NCI-H2107 treated with DMSO at 0.1 percent for 48 hours (cell line): Measurements from ENCODE around the gene ASPSCR1.
A peak's percentile ranks its signal among the peaks of the same experiment; 100 is the strongest.

Experiments
- DNase-seq: peaks from one replicate; lab custom pipeline; 2025; ENCODE audit not compliant: unreplicated experiment; lab: John Stamatoyannopoulos, UW

ASPSCR1 gene

GRCh38 chr17:82023447-82024241, 46.2 kb downstream of the ASPSCR1 start:
- DNase-seq, result no peak

DNA sequence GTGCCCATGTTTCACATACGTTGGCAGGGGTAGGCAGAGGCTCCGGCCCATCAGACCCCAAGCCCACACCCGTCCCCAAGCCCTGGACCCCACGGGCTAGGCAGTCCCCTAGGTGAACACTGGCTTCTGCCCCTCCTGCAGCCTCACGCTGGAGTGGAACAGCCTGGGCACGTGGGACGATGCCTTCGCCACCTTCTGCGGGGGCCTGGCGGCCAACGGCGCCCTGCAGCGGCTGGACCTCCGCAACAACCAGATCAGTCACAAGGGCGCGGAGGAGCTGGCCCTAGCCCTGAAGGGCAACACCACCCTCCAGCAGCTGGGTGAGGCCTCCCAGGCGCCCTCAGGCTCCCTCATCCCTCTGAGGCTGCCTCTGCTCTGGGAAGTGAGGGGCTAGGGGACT, 47.4 kb downstream of the ASPSCR1 start:
- no peak for DNase-seq

DNA sequence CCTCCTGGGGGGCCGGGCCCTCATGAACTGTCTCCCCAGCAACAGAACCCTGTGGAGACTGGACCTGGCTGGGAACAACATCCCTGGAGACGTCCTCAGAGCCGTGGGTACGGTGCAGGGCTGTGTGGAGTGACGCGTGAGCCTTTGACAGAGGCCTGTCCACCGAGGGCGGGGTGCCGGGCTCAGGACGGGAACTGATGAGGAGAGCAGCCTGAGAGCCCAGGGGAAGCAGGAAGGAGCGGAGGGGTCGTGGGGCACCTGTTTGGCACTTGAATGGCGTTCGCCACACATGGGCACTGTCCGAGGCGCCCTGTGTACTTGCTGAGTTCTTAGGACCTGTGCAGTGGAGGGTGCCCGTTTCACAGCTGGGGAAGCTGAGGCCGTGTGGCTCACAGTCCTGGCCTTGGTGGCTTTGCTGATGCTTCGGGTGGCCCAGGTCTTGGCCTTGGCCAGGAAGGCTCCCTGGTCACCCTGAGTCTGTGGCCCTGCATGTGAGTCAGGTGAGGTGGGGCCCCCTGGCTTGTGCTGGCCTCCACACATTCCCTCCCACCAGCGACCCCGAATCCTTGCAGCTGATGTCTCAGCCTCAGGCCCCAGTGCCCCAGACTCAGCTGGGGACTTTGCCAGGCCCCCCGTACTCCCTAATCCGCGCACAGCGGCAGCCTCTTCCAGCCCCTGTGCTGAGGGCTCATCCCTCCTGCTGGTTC, 48.1 kb downstream of the ASPSCR1 start:
- no peak for DNase-seq

DNA sequence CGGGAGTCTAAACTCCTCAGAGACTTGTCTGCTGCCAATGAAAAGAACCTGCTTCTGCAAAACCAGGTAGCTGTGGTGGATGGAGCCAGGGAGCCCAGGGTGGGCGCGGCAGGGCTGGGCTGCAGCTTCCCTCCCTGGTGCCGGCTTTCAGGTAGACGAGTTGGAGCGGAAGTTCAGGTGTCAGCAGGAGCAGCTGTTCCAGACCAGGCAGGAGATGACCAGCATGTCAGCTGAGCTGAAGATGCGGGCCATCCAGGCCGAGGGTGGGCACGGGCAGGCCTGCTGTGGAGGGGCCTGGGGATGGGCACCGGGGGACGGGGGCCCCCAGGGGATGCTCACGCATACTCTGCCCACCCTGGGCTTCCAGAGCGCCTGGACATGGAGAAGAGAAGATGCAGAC, 50.8 kb downstream of the ASPSCR1 start:
- no peak for DNase-seq

GRCh38 chr17:82028966-82029365, 51.5 kb downstream of the ASPSCR1 start:
- no peak for DNase-seq

DNA sequence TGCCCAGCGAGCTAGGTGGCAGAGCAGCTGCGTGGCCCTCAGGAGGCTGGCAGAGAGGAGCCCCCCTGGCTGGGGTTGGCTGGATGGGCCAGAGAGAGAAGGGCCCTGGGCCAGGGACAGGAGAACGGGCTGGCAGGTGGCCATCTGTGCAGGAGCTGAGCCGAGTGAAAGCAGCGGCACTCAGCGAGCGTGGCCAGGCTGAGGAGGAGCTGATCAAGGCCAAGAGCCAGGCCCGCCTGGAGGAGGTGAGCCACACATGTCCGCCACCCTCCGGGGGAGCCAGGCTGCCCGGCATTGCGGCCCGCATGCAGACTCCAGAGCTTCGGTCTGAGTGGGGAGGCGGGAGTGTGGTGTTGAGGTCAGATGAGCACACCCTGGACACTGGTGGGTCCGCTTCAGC, 52.0 kb downstream of the ASPSCR1 start:
- no peak for DNase-seq

DNA sequence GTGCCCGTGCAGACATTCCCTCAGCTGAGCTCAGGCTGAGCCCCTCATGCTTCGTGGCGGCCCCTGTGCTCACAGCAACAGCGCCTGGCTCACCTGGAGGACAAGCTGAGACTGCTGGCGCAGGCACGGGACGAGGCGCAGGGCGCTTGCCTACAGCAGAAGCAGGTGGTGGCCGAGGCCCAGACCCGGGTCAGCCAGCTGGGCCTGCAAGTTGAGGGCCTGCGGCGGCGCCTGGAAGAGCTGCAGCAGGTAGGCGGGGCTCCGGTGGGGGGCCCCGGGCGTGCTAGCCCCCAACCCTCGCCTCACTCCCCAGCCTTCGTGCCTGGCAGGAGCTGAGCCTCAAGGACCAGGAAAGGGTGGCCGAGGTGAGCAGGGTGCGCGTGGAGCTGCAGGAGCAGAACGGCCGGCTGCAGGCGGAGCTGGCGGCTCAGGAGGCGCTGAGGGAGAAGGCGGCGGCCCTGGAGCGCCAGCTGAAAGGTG, 52.6 kb downstream of the ASPSCR1 start:
- DNase-seq, result no peak

DNA sequence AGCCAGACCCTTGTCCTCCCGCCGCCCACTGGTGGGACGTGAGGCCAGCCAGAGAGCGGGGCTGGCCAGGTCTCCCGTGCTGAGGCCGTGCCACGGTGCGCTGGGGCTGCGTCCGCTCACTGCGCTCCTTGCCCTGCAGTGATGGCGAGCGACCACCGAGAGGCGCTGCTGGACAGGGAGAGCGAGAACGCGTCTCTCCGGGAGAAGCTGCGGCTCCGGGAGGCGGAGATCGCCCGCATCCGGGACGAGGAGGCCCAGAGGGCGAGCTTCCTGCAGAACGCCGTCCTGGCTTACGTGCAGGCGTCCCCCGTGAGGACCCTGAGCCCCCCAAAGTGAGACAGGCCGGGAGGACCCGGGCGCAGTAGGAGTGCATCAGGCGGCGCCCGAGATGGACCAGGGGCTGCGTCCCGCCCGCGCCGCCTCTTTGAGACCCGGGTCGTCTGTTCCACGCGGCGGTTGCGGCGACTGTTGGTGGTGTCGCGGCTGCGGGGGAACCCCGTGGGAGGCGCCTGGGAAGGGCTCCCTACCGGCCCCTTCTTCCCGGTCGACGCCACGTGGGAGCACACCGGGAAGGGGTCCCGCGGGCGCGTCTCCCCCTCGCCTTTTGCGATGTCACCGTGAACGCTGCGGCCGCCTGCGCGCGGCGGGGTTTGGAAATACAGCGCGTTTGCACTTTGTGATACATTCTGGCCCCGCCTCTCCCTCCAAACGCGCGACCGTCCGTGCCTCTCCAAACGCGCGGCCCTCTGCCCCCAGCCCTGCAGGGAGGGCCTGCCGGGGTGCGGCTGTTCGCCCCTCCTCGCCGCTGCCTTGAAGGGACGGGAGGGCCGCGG, 53.3 kb downstream of the ASPSCR1 start:
- DNase-seq, result no peak

DNA sequence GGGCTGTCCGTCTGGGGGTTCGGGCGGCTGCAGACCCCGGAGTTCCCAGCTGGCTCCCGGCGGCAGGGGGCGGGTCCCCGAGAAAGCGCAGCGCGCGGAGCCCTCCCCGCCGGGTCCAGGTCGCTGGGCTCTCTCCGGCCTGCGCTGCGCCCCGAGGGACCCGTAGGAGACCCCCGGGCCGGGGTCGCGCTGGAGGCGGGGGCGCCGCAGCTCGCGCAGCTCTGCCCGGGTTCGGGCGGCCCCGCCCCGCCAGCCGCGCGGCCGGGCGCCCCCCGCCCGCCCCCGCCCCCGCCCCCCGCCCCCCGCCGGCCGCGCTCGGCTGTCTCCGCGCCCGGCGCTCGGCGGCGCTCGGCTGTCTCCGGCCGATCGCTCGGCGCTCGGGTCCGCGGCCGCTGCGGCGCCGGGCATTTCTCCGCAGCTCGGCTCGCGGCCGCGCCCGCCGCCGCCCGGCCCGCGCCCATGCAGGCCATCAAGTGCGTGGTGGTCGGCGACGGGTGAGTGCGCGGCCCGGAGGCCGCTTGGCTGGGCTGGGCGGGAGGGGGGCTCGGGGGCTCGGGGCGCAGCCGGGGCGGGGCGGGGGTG, 54.0 kb downstream of the ASPSCR1 start, which contains the start of gene RAC3:
Gene RAC3 (plus strand): TSS at position 376 of the 582 bp plus-strand sequence. CDS start 84 bp downstream, at position 460.
- DNase-seq, result no peak

GRCh38 chr17:82031885-82032627, 54.6 kb downstream of the ASPSCR1 start:
- no peak for DNase-seq

GRCh38 chr17:82033359-82034085, 56.1 kb downstream of the ASPSCR1 start:
- DNase-seq, result no peak

DNA sequence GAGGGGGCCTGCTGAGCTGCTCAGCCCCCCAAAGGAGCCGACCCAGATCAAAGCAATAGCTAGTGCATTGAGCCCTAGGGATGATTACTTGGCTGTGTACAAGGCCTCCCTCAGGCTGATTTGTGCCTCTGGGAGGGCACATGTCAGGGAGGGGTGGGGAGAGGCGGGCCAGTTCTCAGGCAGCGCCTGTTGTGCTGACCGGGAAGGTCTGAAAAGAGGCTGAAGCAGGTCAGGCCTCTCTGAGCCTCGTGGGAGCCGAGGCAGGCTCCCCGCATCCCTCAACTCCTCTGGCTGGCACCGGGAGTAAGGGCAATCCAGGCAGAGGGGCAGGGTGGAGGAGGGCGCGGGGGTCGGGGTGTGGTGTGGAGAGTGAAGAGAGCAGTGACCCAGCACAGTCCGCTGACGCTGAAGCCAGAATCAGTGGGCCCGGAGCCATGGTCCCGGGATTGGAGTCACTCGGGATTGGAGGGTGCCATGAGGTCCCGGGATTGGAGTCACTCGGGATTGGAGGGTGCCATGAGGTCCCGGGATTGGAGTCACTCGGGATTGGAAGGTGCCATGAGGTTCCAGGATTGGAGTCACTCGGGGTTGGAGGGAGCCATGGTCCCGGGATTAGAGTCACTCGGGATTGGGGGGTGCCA, 57.1 kb downstream of the ASPSCR1 start:
- no peak for DNase-seq

DNA sequence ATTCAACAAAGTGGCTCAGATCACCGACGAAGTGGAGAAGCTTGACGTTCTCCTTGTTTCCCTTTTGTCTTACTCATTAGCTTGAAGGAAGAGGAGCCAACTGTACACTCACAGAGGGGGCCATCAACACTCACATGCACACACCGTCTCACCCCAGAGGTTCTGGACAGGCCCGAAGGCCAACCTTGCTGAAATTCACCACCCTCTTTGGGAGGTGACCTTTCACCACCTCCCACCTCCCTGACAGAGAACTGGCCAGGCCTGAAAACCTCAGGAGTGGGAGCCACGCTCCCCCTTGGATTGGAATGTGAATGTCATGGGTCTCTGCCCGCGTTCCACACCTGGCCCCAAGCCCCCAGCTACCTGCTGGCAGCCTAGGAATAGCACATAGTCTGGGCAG, 58.1 kb downstream of the ASPSCR1 start:
- DNase-seq, result no peak

DNA sequence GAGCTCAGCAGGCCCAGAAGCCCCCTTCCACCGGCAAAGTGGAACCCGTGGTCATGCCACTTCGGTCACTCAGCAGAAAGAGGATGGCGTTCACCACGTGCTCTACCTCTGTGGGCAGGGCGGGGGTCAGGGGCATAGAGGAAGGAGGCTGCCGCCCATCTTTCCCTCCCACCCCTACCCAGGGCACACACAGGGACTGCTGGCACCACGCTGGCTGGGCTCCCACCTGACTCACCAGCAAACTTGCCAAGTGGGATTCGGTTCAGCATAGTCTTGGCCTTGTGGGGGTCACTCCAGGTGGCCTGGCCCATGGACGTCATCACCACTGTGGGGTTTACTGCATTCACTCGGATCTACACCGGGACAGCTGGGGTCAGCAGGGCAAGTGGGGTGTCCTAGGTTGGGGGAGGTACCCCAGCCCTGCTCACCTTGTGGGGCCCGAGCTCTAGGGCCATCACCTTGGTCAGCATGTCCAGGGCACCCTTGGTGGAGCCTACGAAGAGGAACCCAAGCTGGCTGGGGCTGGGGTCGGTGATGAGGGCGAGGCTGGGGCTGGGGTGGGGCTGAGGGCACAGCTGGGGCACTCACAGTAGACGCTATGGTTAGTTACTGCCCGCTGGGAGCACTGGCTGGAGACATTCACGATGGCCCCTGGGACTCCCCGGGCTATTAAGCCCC, 58.7 kb downstream of the ASPSCR1 start:
- no peak for DNase-seq

DNA sequence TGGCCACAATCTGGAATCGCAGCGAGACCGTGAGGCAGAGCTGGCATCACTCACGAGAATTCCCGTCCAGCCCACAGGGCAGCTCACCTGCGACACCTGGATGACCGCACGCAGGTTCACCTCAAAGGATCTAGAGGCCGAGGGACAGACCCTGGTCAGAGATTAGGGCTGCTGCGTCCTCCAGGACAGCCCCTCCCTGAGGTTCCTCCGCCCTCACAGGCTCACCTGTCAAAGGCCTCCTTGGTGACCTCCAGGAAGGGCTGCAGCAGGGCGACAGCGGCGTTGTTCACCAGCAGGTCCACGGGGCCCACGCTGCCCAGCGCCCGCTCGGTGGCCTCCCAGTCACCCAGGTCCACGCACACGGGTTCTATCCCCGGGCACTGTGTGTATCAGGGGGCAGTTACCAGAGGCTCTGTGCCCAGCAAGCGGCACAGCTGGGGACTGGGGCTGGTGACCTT, 59.2 kb downstream of the ASPSCR1 start:
- DNase-seq, result no peak

GRCh38 chr17:82037092-82037888, 59.9 kb downstream of the ASPSCR1 start, which contains the start of gene DCXR:
Gene DCXR (minus strand): TSS chr17:82037697. CDS start chr17:82037682, 15 bp downstream.
- peak; percentile 87 for DNase-seq

- DNase-seq, result no peak
Observed at GRCh38 chr17:82037889-82038195, 60.4 kb downstream of the ASPSCR1 start.
